ENCODE results near the gene IFNLR1. TPM values are rescaled to one million over a fixed set of nuclear protein-coding genes. Genes with fewer than 3 reads are reported as not detected.

IFNLR1 gene
- total RNA-seq, 2 donors from 2014 or later, result 7.9 to 16.8 TPM

DNA sequence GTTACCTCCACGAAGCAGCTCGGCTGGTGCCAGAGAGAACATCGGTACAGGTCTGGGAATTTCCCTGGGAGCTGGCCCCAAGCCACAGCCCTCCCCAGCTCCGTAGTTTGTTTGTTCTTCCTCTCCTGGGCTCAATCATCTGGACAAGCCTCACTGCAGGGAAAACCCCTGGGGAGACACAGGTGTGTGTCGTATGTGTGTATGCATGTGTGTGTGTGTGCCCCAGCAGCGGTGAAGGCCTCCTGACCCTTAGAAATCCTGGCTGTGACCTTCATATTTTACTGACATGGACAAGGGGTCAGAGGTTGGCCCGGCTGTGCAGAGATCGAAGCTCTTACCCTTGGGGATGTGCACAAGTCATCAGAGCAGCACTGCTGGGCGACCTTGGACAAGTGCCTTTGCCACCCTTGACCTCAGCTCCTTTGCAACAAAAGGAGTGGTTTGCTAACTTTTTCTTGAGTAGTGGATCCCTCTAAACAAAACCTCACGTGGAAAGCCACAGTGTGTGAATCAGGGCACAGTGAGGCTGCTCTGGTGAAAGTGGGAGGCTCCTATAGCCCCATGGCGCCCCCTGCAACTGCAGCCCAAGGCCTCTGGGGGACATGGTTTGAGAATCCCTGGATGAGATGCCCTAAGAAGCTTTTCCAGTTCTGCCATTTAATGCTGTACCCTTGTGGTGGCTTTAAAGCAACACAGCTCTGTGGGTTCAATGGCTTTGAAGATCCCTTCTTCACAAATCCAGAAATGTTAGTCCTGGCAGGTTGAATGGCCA is 31.9 kb downstream of the IFNLR1 start:
- no peak overlapping the region for H3K9ac ChIP-seq (ENCODE audit: low read depth in 2 of 2, low read length in 2 of 2)
- H3K27ac ChIP-seq, result no peak overlapping the region
- intact Hi-C loops (cut with DNase I), result no loop called here
- TF ChIP-seq, protein P1, sequence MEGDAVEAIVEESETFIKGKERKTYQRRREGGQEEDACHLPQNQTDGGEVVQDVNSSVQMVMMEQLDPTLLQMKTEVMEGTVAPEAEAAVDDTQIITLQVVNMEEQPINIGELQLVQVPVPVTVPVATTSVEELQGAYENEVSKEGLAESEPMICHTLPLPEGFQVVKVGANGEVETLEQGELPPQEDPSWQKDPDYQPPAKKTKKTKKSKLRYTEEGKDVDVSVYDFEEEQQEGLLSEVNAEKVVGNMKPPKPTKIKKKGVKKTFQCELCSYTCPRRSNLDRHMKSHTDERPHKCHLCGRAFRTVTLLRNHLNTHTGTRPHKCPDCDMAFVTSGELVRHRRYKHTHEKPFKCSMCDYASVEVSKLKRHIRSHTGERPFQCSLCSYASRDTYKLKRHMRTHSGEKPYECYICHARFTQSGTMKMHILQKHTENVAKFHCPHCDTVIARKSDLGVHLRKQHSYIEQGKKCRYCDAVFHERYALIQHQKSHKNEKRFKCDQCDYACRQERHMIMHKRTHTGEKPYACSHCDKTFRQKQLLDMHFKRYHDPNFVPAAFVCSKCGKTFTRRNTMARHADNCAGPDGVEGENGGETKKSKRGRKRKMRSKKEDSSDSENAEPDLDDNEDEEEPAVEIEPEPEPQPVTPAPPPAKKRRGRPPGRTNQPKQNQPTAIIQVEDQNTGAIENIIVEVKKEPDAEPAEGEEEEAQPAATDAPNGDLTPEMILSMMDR (IDR thresholded peaks at IDR 0.05), result peak; percentile 35
- no peak overlapping the region for H3K4me3 ChIP-seq
- no peaks in the 10 kb centered on the region for H3K9me3 ChIP-seq
- no peaks in the 10 kb centered on the region for H3K27me3 ChIP-seq
- H3K36me3 ChIP-seq, result no peaks in the 10 kb centered on the region
- peaks cover under 1% of the 10 kb centered on the region for H3K4me1 ChIP-seq
- DNase-seq, result peak; percentile 57

DNA sequence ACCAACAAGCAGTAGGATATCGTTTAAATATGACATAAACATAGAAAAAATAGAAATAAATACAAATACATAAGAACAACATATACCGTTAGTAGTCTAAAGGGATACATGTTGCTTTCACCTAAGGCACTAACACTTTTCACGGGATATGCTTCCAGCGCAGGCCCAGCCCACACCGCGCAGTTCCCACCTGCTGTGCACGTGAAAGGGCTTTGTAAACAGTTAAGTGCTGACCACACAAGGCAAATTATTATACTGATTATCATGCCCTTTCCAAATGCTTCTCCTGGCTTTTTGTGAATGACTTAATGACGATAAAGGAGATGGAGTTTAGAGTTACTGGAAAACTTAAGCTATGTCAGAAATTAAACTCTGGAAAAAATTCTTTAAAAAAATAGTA is 32.9 kb downstream of the IFNLR1 start:
- Histone ChIP-seq H3K4me3 (no peak overlapping the region), H3K9me3 (no peaks in the 10 kb centered on the region), H3K27me3 (no peaks in the 10 kb centered on the region), H3K27ac (no peak overlapping the region), H3K4me1 (peaks cover 8% of the 10 kb centered on the region), H3K9ac (ENCODE audit: low read depth in 2 of 2, low read length in 2 of 2) (no peak overlapping the region), H3K36me3 (no peaks in the 10 kb centered on the region)
- intact Hi-C loops (cut with DNase I), result loop anchor here (5.0 kb wide), 1 partner anchor 48 kb away; no protein-coding TSS in a partner anchor
- DNase-seq, result no peak
- TF ChIP-seq, protein P1 (IDR thresholded peaks at IDR 0.05), result no peak

DNA sequence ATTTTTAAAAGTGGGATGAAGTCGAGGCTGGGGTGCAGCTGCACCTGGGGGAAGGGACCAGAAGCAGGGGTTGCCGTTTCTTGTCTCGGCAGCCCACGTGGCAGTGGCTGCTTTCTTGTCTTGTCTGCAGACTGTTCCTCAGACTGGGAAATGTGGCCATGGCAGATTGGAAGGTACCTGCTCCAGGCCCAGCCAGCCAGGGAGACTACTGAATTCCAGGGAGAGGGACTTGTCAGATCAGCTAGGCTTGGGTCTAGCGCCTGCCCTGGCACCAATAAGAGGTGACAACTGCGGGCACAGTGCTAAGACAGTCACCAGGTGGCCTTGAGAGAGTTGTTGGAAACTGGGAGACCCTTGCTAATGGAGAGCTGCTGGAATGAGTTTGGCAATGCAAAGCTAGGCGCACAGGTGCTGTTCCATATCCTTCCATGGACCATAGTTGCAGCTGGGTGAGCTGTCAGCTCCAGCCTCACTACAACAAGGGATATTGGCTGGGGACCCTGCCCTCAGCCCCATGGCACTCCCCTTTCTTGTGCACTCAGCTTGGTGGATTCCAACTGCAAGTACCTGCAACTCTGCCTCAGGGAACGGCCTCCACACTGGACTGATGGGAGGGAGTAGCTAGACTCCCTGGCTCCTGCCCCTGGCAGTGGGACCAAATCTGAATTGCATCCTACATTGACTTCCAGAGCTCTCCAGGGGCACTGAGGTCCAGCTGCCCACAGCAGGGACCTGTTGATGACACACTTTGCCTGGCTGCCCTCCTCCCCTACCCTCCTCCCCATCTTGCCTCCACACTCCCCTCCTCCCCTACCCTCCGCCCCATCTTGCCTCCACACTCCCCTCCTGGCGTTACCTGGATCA is 34.2 kb downstream of the IFNLR1 start:
- Histone ChIP-seq H3K9me3 (no peaks in the 10 kb centered on the region), H3K27me3 (no peaks in the 10 kb centered on the region), H3K36me3 (no peaks in the 10 kb centered on the region), H3K27ac (no peak overlapping the region), H3K4me3 (no peak overlapping the region), H3K4me1 (peaks cover 8% of the 10 kb centered on the region), H3K9ac (ENCODE audit: low read depth in 2 of 2, low read length in 2 of 2) (no peak overlapping the region)
- TF ChIP-seq, protein P1 (IDR thresholded peaks at IDR 0.05), result no peak
- no peak for DNase-seq
- intact Hi-C loops (cut with DNase I), result loop anchor here (5.0 kb wide), 1 partner anchor 49 kb away; no protein-coding TSS in a partner anchor

DNA sequence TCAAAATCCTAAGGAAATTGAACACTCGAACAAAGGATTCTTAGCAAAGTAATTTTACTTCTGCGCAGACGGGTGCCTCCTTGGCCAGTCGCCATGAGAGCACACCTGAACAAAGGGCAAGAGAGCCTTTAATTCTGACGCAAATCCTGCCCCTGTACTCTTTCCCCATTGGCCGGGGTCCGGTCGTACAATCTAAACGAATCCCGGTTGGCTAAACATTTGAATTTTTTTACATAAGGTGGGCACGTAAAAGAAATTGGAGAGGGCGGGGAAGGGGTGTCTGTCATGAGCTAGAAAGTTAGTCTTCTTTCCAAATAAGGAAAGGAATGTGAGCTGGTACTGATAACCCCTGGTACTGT is 35.9 kb downstream of the IFNLR1 start:
- no peaks in the 10 kb centered on the region for H3K9me3 ChIP-seq
- peaks cover 8% of the 10 kb centered on the region for H3K4me1 ChIP-seq
- DNase-seq, result peak; percentile 87
- no peak overlapping the region for H3K4me3 ChIP-seq
- intact Hi-C loops (cut with DNase I), result loop anchor here (5.0 kb wide), 1 partner anchor 51 kb away; no protein-coding TSS in a partner anchor
- no peaks in the 10 kb centered on the region for H3K36me3 ChIP-seq
- TF ChIP-seq, protein P1 (IDR thresholded peaks at IDR 0.05), result no peak
- H3K9ac ChIP-seq (ENCODE audit: low read depth in 2 of 2, low read length in 2 of 2), result no peak overlapping the region
- no peaks in the 10 kb centered on the region for H3K27me3 ChIP-seq
- H3K27ac ChIP-seq, result peak overlapping the region; percentile 63
